ENCODE measurements around the gene MRM2. TPM values are rescaled to one million over a fixed set of nuclear protein-coding genes. Genes with fewer than 3 reads are reported as not detected.

Gene MRM2
- total RNA-seq, 1 experiment from 2014 or later, result 49.9 TPM

DNA sequence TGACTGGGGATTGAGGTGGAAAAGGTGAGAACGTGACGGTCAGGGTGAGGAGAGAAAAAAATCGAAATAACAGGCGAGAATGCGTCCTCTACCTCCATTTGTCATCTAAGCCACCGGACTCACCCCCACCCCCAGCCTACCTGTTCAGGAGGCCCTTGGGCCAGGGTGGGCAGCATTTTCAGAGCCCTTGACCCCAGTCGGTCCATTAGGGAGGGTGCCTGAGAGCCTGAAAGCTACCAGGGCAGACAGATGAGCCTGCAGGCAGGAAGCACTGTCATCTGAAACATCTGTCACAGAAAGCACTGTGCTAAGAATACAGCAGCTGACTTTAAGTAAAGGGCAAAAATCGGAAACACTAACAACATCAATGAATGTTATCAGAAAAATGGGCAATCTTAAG, 56.3 kb downstream of the MRM2 start:
- TF ChIP-seq POLR2AphosphoS5 (IDR thresholded peaks at IDR 0.05; ENCODE audit: low read depth, low read length) (no peak), SIN3A (IDR thresholded peaks at IDR 0.05; ENCODE audit: borderline replicate concordance, insufficient read depth, low read depth, low read length) (no peak), TCF7L2 (IDR thresholded peaks at IDR 0.05; ENCODE audit: low read depth, low read length) (no peak)
- TF ChIP-seq, protein P1, sequence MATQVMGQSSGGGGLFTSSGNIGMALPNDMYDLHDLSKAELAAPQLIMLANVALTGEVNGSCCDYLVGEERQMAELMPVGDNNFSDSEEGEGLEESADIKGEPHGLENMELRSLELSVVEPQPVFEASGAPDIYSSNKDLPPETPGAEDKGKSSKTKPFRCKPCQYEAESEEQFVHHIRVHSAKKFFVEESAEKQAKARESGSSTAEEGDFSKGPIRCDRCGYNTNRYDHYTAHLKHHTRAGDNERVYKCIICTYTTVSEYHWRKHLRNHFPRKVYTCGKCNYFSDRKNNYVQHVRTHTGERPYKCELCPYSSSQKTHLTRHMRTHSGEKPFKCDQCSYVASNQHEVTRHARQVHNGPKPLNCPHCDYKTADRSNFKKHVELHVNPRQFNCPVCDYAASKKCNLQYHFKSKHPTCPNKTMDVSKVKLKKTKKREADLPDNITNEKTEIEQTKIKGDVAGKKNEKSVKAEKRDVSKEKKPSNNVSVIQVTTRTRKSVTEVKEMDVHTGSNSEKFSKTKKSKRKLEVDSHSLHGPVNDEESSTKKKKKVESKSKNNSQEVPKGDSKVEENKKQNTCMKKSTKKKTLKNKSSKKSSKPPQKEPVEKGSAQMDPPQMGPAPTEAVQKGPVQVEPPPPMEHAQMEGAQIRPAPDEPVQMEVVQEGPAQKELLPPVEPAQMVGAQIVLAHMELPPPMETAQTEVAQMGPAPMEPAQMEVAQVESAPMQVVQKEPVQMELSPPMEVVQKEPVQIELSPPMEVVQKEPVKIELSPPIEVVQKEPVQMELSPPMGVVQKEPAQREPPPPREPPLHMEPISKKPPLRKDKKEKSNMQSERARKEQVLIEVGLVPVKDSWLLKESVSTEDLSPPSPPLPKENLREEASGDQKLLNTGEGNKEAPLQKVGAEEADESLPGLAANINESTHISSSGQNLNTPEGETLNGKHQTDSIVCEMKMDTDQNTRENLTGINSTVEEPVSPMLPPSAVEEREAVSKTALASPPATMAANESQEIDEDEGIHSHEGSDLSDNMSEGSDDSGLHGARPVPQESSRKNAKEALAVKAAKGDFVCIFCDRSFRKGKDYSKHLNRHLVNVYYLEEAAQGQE (IDR thresholded peaks at IDR 0.05; ENCODE audit: insufficient read depth in 1 of 2, low read depth in 2 of 2, low read length in 1 of 2), result no peak
- TF ChIP-seq, protein P2, sequence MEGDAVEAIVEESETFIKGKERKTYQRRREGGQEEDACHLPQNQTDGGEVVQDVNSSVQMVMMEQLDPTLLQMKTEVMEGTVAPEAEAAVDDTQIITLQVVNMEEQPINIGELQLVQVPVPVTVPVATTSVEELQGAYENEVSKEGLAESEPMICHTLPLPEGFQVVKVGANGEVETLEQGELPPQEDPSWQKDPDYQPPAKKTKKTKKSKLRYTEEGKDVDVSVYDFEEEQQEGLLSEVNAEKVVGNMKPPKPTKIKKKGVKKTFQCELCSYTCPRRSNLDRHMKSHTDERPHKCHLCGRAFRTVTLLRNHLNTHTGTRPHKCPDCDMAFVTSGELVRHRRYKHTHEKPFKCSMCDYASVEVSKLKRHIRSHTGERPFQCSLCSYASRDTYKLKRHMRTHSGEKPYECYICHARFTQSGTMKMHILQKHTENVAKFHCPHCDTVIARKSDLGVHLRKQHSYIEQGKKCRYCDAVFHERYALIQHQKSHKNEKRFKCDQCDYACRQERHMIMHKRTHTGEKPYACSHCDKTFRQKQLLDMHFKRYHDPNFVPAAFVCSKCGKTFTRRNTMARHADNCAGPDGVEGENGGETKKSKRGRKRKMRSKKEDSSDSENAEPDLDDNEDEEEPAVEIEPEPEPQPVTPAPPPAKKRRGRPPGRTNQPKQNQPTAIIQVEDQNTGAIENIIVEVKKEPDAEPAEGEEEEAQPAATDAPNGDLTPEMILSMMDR (IDR thresholded peaks at IDR 0.05), result no peak
- no peak overlapping the region for H3K4me3 ChIP-seq (ENCODE audit: low read depth in 2 of 2, low read length in 2 of 2)
- POLR2A ChIA-PET, result interaction anchor here (0.5 kb wide), 1 partner anchor 594 kb away, joined by 3 read pairs; no protein-coding TSS in a partner anchor
- no peaks in the 10 kb centered on the region for H3K27me3 ChIP-seq (ENCODE audit: control insufficient read depth, insufficient read depth, low read length)
- CTCF ChIA-PET, result no interaction called here
- ATAC-seq (no peak), DNase-seq (ENCODE audit: low read depth, low spot score) (no peak)
- in situ Hi-C loops (cut with HindIII; ENCODE audit: low pct_unique_long_range_greater_than_20kb, low sequenced_read_pairs), result no loop called here
- no peak overlapping the region for H3K27ac ChIP-seq (ENCODE audit: low read length)
- H3K36me3 ChIP-seq (ENCODE audit: control insufficient read depth, insufficient read depth, low read length), result no peaks in the 10 kb centered on the region; the same call in 1 of the 2 replicates
- intact Hi-C loops (cut with micrococcal nuclease; ENCODE audit: unreplicated experiment), result no loop called here
- no peaks in the 10 kb centered on the region for H3K4me1 ChIP-seq (ENCODE audit: control insufficient read depth, insufficient read depth, low read length)
- BruUV-seq (replicated peaks), result no TSS peak
- H3K9me3 ChIP-seq (ENCODE audit: control insufficient read depth, insufficient read depth, low read depth, low read length), result no peaks in the 10 kb centered on the region

Small RNAs within 50 kb of the gene (microRNA-seq; reads per million reads assigned to microRNA genes)
- gene MIR6836 (ENCODE audit: unreplicated experiment), result 1.6 reads per million

Other genes starting within 250 kb of the MRM2 start
- gene MAD1L1, start 9.3 kb downstream of the MRM2 start, total RNA-seq (2021; ENCODE audit: unreplicated experiment), result 70.8 TPM
- 92.6 TPM for gene NUDT1, start within 50 bp of the MRM2 start, total RNA-seq (2021; ENCODE audit: unreplicated experiment)
- 139 TPM for gene SNX8, start 72.2 kb upstream of the MRM2 start, total RNA-seq (2021; ENCODE audit: unreplicated experiment)
- 432 TPM for gene EIF3B, start 112.6 kb upstream of the MRM2 start, total RNA-seq (2021; ENCODE audit: unreplicated experiment)
- gene CHST12, start 161.4 kb upstream of the MRM2 start, total RNA-seq (2021; ENCODE audit: unreplicated experiment), result 48.3 TPM
- not detected for gene GRIFIN, start 234.2 kb upstream of the MRM2 start, total RNA-seq (2021; ENCODE audit: unreplicated experiment)